HG02623 (cell line): ENCODE measurements around the gene ST6GALNAC5.
"Not testable (repeated sequence)": the region's sequence is repeated elsewhere in the genome, so short reads cannot be mapped to it uniquely, and the experiment has no call there.

ENCODE experiments used
- ATAC-seq: cut with Tn5 transposase; IDR thresholded peaks from one replicate; pipeline ENCODE4 v1.9.1; 2021; ENCODE audit warnings: moderate library complexity; ENCODE audit not compliant: unreplicated experiment

Gene ST6GALNAC5

DNA sequence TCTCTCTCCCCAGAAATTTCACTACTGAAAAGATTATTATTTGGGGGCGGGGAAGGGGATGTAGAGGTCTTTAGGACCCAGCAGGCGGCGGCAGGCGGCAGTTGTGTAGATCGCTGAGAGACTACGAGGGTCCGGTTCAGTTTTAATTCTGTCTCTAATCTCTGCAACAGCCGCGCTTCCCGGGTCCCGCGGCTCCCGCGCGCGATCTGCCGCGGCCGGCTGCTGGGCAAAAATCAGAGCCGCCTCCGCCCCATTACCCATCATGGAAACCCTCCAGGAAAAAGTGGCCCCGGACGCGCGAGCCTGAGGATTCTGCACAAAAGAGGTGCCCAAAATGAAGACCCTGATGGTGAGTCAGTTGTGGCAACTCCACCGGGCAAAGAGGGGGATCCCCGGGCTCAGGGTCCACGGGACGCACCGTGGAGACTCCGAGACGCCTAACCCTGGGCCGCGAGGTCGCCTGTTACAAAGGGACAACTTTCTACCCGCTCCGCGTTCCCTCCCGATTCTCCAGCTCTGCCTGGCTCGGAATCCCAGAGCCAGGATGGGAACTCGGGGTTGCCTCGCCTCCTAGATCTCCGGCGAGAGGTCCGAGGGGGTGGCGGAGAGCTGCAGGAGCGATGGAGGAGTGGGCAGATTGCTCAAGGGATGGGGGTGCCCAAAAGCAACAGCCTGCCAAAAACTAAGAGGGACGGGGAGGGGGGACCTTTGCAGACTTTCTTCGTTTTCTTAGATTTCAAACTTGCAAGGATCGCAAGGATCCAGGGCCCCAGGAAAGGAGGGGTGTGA is at the start of gene ST6GALNAC5:
Gene ST6GALNAC5 (plus strand): TSS at position 139 of the 789 bp plus-strand sequence.
- no peak for ATAC-seq

DNA sequence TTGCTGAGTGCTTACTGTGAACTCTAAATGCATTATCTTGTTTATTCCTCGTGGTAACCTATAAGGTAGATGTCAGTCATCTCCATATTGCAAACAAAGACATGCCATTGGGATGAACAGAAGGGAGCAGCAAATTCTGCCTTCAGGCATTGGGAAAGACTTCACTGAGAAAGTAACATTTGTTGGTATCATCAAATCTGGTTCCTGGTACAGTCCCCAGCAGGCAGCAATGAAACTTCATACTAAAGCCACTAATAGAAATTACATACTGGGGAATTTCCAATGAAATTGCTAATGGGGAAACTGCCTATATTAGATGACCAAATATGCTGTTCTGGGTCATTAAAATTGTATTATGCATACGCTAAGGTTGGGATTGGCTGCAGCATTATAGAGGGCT is 47.3 kb upstream of the ST6GALNAC5 start:
- no peak for ATAC-seq

DNA sequence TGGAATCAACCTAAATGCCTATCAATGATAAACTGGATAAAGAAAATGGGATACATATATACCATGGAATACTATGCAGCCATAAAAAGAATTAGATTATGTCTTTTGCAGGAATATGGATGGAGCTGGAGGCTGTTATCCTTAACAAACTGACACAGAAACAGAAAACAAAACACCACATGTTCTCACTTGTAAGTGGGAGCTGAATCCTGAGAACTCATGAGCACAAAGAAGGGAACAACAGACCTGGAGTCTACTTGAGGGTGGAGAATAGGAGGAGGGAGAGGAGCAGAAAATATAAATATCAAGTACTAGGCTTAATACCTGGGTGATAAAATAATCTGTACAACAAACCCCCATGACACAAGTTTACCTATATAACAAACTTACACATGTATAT is 44.3 kb upstream of the ST6GALNAC5 start:
- not testable (repeated sequence) for ATAC-seq

DNA sequence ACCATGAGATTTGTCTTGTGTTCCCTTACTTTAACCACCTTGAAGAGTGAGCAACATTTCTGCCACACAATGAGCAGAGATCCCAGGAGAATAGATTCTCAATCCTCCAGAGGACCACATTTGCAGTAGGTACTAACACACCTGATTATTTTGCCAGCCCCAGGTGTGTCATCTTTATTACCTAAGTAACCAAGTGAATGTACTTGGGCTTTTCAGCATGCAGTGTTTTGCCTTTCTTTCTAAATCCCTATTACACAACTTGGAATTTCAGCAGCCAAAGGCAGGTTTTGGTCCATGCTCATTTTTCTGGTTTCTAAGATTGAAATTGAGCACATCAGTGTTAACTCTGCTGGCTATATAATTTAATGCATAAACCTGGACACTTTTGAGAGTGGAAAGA is 43.2 kb upstream of the ST6GALNAC5 start:
- ATAC-seq = no peak

DNA sequence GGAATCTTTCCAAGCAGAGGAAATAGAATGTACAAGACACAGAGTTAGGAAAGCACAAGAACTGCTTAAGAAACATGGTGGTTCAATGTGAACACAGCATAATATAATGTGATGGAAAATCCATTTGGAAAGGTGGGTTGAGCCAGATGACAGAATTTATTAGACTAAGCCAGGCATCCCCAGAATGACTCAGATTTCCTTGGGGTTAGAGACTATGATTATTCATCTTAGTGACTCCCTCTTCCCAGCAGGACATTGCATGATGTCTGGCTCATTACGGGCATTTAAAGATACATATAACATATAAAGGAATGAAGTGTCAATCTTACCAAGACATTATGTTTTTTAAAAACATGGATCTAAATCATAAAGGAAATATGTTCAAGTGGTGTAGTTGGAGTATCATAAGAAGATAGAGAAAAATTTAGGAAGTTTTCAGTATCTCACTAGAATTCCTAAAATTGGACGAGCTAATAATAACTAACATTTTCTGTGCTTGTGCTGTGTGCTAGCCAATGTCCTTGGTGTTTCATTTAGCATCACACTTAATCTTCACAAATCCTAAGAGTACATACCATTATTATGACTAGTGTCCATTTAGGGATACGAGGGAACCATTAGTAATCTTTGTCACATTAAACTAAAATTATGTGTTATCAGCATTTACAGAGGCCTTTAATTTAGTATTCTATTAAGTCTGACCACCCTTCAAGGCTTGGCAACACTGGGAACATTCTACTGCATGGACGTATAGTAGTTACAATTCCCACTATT is 41.0 kb upstream of the ST6GALNAC5 start:
- no peak for ATAC-seq

DNA sequence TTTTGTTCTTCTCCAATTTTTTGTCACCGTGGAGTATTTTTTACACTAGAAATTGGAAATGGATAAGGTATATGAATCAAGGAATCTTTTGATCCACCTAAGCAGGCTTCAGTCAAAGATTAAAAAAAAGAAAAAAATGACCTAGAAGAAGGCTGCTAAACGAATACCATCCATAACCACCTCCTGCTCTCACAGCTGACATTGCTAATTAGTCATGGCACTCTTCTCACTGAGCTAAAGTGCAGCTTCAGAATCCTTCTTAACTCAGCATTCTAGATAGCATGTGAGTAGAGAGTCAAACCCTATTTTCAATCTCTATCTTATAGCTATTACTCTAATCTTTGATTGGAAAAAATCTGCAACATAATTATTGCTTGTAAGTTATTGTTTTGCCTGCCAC is 40.2 kb upstream of the ST6GALNAC5 start:
- ATAC-seq = no peak

DNA sequence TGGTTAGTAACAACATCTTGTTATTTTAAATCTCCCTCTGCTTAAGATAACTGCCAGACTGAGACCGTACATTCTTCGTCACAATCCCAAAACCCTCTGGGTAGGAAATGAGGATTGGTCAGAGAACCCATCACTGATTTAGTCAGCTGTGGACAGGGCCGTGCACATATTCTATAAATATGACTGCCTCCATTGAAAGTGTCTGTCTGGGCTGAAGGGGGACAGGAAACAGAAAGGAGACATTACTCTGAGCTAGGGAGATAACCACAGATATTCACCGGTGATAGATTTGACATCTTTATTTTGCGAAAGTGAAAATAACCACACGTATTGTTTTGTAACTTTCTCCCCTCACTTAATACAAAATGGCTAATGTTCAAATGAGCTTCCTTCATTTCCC is 36.9 kb upstream of the ST6GALNAC5 start:
- ATAC-seq = no peak

DNA sequence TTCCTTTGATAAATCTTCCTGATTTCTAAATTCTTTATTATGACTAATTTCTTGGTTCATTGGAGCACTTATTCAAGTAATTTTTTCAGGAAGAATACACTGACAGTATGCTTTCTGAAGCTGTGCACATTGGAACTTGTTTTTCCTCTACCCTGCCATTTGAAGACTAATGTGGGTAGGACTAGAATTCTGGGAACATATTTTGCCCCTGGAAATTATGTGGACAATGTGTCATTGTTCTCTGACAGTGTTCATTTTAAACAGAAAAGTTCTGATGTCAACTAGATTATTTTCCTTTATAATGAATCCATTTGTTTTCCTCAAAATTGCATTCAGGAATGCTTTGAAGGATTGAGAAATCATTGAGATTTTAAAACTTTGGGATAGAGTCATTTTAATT is 34.8 kb upstream of the ST6GALNAC5 start:
- no peak for ATAC-seq

DNA sequence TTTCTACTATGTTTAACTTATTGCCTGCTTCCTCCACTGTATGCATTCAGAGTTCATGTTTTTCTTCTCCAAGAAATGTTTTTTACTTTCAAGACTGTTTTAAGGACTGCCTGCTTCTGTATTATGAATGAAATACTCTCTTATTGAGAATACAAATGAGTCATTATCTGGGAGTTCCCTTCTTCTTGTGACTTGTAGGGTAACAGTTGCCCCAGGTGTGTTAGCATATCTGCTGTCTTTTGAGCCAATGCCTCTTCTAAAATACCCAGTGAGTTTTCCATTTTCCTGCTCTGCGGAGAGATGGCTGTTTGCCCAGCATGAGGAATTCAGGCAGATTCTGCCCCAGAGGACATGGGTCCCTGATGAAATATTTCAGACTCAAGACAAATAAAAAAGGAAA is 34.1 kb upstream of the ST6GALNAC5 start:
- no peak for ATAC-seq

DNA sequence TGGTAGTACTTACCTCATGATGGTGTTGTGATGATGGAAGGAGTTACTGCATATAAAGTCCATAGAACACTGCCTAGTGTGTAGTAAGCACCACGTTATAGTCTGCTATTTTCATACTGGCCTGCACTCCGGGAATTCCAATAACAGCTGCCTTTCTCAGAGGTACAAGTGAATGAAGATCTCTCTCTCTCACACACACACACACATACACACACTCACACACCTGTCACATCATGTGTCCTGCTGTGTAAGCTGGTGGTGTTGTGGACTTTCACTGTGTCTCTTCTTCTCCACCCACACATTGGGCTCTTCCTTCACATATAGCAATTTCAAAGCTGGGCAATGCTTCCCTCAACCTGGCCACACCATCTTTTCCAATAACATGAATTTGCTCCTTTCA is 33.4 kb upstream of the ST6GALNAC5 start:
- ATAC-seq = no peak

DNA sequence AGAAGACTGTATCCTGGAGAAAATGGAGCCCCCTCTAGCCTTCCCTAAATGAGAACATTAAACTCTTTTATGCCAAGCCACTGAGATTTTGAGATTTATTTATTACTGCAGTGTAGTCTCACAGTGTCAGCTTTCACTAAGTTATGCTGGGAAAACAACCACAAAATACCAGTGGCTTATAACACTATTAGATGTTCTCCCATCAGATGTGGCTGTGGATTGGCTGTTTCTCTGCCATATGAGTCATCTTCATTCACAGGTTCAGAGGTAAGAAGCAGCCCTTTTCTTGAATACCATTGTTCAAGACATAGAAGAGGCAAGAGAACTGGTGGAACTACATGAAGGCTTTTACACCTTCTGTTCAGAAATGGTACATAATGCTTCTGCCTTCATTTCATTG is 32.1 kb upstream of the ST6GALNAC5 start:
- ATAC-seq = no peak

DNA sequence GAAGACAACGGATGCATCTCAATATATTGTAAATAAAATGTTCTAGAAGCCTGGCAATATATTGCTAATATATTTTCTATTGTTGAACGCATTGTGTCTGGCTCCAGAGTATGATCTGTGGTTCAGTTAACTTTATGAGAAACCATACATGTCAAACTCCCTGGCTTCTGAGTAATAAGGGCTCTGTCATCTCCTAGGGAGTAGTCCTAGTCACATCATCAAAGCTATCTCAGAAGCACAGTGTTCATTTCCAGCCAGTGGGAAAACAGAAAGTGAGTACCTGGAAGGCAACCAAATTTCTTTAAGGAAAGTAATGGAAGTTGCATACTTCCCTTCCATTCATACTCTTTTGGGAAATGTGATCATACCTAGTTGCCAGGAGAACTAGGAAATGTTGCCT is 27.0 kb upstream of the ST6GALNAC5 start:
- ATAC-seq = no peak

DNA sequence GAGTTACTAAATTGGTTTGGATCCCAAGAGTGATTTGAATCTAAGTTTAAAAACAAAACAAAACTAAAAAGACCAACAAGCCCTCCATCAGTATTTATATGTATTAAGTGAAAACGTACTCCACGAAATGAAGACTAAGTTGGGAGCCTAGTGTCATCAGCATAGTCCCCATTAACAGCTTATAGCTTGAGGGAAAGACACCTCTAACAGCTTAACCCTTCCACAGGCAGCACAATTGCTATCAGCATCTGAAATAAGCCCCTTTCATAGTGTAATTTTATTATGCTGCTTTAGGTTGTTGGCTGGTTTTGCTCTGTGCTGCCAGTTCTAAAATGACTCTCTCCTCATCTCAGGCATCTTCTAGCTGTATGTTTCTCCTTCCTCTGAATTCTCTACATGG is 25.8 kb upstream of the ST6GALNAC5 start:
- ATAC-seq = no peak

DNA sequence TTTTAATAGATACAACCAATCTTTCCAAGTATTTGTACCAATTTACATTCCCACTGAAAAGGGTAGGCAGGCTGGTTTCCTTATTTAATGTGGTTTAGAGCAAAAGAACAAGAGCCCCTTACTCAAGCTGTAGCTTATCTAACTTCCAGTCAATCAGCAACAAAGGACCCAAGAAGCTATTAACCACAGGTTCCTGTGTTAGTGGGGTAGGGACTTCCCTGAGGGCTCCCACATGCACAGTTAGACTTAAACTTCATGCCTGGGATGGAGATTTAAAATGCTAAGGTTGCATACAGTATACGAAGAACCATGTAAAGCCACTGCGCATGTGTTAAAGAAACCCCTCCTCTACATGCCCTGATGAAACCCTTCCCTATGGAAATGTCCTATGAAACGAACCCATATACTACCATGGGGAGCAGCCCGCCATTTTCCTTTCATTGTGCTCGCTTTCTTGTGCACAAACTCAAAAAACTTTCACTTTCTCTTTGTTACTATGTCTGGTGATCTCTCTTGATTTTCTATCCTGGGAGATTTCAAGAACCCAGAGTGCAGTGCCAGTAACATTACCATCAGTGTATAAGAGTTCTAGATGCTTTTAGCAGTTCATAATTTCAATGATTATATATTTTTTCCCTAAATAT is 23.3 kb upstream of the ST6GALNAC5 start:
- ATAC-seq = no peak

DNA sequence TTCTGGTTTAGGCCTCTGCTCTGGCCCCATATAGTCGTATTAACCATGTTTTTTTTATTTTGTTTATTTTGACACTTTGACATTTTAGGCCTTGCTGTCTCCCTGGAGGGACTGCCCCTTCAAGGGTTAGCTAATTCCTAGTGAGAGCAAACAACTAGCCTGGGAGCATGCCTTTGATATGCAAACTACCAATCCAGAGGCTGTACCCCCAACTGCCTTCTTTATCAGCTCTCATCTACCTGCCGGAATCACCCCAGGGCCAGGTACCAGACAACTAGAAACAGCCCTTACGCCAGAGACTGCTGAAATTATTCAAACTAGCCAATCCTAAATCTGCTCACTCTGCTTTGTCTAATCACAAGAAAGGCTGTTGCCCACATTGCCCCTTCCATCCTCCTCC is 13.0 kb upstream of the ST6GALNAC5 start:
- no peak for ATAC-seq

DNA sequence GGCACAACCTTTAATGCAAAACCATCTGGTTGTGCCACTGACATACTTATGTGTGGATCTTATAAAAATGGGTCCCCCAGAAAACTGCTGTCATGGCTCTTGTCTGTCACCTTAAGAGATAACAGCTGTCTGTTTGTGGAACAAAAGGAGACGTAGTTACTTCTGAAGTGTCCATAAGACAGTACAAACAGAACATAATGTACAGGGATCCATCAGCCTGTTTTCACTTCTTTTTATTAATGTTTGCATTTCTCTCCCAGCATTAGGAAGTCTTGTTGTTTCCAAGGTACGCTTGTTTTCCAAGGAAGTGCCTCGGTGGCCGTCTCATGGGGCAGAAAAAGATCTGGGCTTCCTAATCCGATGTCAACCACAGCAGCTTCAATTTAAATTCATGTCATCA is 11.2 kb upstream of the ST6GALNAC5 start:
- ATAC-seq = no peak

DNA sequence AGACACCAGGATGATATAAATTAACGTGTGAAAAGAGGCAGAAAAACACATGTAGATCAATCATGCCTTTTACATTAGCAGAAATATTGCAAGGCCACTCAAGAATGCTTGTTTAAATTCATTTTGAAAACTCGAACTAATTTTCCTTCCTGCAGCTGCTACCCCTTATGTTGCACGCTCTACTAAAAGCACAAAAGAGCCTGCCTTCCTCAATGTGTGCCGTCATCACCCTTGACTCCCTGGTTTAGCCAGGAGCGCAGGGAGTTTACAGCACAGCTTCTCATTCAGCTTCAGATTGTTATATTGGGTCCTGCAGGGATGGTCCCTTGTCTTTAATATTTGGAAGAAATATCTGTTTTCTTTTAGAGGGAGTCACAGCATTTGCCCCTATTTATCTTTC is 10.1 kb upstream of the ST6GALNAC5 start:
- no peak for ATAC-seq

DNA sequence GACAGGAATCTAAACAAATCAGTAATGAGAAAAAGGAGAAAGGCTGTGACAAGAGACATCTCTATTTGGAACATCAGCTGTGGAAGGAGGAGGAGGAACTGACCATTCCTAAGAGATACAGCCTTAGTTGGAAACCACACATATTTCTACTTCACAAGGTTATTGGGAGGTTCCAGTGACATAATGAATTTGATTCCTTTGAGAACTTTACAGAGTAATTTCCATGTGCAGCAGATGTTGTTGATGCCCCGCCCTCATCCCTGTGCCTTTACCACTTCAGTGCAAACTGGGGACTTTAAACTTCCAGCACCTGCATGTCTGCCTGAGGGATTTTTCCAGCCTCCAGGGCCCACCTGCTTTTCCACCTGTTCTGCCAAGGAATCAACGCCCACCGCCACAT is 9.3 kb upstream of the ST6GALNAC5 start:
- no peak for ATAC-seq

DNA sequence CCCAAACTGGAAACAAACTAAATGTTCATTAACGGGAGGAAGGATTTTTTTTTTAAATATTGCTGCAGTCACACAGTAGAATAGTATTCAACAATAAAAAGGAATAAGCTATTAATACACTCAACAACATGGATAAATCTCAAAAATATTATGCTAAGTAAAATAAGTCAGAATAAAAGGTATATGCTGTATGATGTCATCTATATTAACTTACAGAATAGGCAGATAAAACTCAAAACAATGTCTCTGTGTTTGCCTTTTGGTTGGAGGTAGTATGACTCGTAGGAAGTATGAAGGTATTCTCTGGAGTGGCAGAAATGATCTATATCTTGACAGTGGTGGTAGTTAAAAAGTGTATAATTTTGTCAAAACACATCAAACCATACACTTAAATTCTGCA is 6.1 kb upstream of the ST6GALNAC5 start:
- ATAC-seq = no peak

DNA sequence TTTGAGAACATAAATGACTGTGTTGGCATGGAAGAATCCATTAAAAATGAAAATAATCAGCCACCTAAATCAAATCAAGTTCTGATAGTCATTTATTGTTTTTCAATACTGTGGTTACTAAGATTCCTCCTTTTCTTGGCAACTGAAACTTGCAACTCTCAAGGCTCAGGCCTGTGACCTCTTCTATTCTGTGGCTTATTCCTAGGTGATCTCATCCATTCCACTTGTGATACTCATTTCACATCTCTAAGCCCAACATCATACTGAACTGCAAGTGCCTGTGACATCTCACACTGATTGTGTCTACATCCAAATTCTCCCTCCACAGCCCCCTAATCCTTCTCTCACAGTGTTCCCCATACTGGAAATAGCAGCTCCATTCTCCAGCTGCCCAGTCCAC is 4.8 kb upstream of the ST6GALNAC5 start:
- ATAC-seq = no peak

DNA sequence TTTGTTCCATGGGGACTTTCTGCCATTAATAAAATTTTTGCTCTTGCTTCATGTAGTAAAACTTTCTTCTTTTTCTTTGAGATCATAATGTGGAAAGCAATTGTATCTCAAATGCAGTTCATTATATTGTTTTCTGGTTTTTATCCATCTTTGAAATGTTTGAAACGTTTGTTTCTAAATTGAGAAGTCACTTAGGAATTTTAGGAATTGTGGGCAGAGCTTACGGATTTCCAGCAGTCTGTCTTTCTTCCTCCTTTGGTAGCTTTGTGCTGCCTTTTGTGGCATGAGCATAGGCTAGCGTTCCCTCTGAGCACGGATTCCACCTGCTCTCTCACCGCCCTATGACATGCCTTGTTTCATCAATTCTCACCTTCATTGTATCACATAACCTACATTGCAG is 2.9 kb upstream of the ST6GALNAC5 start:
- no peak for ATAC-seq

DNA sequence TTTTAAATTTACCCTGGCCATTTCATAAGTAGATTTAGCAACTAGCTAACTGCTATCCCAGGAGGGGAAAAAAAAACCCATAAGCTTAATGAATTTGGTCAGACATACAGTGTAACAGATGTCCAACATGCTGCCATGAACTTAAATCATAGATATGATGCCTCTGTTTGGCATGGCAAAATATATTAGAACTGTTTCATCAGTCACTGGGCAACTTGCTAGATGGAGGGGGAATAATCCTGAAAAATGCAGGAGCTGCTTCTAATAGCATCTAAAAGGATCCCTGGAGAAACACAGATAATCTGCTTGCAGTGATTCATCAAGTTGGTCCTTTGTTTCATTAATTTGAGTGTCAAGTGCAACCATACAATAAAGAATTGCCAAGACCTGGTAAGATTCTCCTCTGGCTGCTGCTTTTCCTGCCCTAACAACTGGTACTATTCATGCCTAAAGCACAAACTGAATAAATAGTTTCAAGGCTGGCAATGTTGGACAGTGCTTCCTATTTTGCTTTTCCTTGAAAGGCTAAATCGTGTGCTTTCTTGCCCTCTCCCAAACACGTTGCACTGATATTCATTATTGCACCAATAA is 1.5 kb upstream of the ST6GALNAC5 start:
- ATAC-seq = no peak
